Loucy (cell line): ENCODE results near the gene GABBR1.
A peak's percentile ranks its signal among the peaks of the same experiment; 100 is the strongest.

Source experiments
- H2AFZ ChIP-seq: fragments of 200-600 bp; sonication (generic); 2 replicates; pipeline ENCODE4 v1.6.0; 2016; ENCODE audit warnings: antibody characterized with exemption, mild to moderate bottlenecking, low read length, moderate library complexity
- H3F3A ChIP-seq: fragments of 200-600 bp; 2 replicates; pipeline ENCODE4 v1.6.0; 2016; ENCODE audit warnings: antibody characterized with exemption, low read depth, mild to moderate bottlenecking
- H3K27me3 ChIP-seq: fragments of 200-600 bp; sonication (generic); 2 replicates; pipeline ENCODE4 v1.6.1; 2014; ENCODE audit warnings: low read length, mild to moderate bottlenecking; ENCODE audit not compliant: insufficient read depth, poor library complexity, severe bottlenecking
- H3K36me3 ChIP-seq: fragments of 200-600 bp; sonication (generic); 2 replicates; pipeline ENCODE4 v1.6.1; 2016; ENCODE audit warnings: low read length; ENCODE audit not compliant: insufficient read depth
- H3K4me1 ChIP-seq: fragments of 200-600 bp; sonication (generic); 2 replicates; pipeline ENCODE4 v1.5.1; 2014; ENCODE audit warnings: low read length, mild to moderate bottlenecking; ENCODE audit not compliant: insufficient read depth, poor library complexity, severe bottlenecking
- H3K4me2 ChIP-seq: fragments of 200-600 bp; sonication (generic); 2 replicates; pipeline ENCODE4 v1.6.0; 2014; ENCODE audit warnings: antibody characterized with exemption, low read length, low read depth, mild to moderate bottlenecking; ENCODE audit not compliant: poor library complexity, severe bottlenecking
- H3K4me3 ChIP-seq: fragments of 200-600 bp; sonication (generic); 2 replicates; pipeline ENCODE4 v1.5.1; 2014; ENCODE audit warnings: low read length, mild to moderate bottlenecking, mixed read lengths; ENCODE audit not compliant: poor library complexity, severe bottlenecking
- H3K79me2 ChIP-seq: fragments of 200-600 bp; sonication (generic); 2 replicates; pipeline ENCODE4 v1.6.1; 2014; ENCODE audit warnings: low read length; ENCODE audit not compliant: insufficient read depth
- H3K9ac ChIP-seq: fragments of 200-600 bp; sonication (generic); 2 replicates; pipeline ENCODE4 v1.6.0; 2014; ENCODE audit warnings: mild to moderate bottlenecking, low read depth, low read length, moderate library complexity; ENCODE audit not compliant: poor library complexity, severe bottlenecking
- H3K9me2 ChIP-seq: fragments of 200-600 bp; sonication (generic); replicated peaks from 2 replicates; pipeline ENCODE4 v1.6.1; 2016; ENCODE audit warnings: low read depth, low read length, mixed read lengths
- H3K9me3 ChIP-seq: fragments of 200-600 bp; sonication (generic); 2 replicates; pipeline ENCODE4 v1.6.1; 2014; ENCODE audit warnings: mild to moderate bottlenecking, antibody characterized with exemption, low read length, low read depth; ENCODE audit not compliant: insufficient read depth
- H4K20me1 ChIP-seq: fragments of 200-600 bp; sonication (generic); 2 replicates; pipeline ENCODE4 v1.6.0; 2014; ENCODE audit warnings: antibody characterized with exemption, low read length, mild to moderate bottlenecking; ENCODE audit not compliant: insufficient read depth, poor library complexity, severe bottlenecking
- CTCF ChIP-seq: fragments of 200-600 bp; sonication (generic); conservative IDR thresholded peaks from 2 replicates; pipeline ENCODE4 v1.5.1; 2014; ENCODE audit warnings: mild to moderate bottlenecking, antibody characterized with exemption, low read length
- EZH2phosphoT487 ChIP-seq: fragments of 200-600 bp; IDR thresholded peaks from 2 replicates; pipeline ENCODE4 v1.6.1; 2018; ENCODE audit warnings: antibody characterized with exemption, mild to moderate bottlenecking, moderate library complexity, borderline replicate concordance

Gene GABBR1

DNA sequence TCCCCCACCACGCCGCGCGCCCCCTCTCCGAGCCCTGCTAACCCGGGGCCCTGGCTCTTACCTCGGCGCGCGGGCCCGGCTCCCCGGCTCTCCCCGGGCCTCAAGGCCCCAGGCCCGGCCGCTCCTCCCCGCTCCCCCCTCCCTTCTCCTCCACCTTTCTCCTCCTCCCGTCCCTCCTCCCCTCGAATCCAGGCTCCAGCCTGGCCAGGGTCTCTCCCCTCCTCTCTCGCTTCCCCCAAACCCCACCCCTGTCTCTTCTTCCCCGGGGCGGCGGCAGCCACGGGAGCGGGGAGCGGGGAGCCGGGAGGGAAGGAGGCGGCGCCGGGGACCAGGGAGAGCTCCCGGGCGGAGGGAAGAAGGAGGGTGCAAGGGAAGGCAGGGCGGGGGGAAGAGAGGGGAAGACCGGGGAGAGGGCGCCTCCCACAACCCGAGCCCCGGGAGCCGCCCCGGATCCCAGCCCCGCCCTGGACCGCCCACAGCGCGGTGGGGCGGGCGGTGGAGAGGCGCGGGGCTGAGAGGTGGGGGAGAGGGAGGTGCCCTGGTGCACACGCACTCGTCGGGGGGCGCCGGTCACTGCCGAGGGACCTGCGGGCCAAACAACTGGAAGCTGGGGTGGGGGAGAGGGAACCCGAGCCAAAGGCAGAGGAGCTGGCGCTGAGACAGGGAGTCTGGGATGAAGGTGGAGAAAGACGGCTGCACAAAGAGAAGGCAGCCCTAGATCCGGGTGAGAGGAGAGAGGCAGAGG lies at the start of gene GABBR1:
GABBR1 (minus strand) TSS at position 395 of the 745 bp plus-strand sequence. CDS start 798 bp downstream, outside the sequence.
- H3K9me2 ChIP-seq = no peaks in the 10 kb centered on the region
- peak within 1 kb of the TSS; percentile 80 for H3K4me2 ChIP-seq
- H3K9me3 ChIP-seq = no peaks in the 10 kb centered on the region
- H3K9ac ChIP-seq = peak within 1 kb of the TSS; percentile 68
- H3K79me2 ChIP-seq = no peaks in the 10 kb centered on the region
- TF ChIP-seq CTCF (no peak), EZH2phosphoT487 (no peak)
- no peaks in the 10 kb centered on the region for H3K27me3 ChIP-seq
- no peaks in the 10 kb centered on the region for H4K20me1 ChIP-seq
- peak within 1 kb of the TSS; percentile 81 for H3K4me3 ChIP-seq
- H2AFZ ChIP-seq = peak within 1 kb of the TSS; percentile 98
- H3K4me1 ChIP-seq = peaks cover 25% of the 10 kb centered on the region
- no peaks in the 10 kb centered on the region for H3K36me3 ChIP-seq
- H3F3A ChIP-seq = no peaks in the 10 kb centered on the region

GRCh38 chr6:29681811-29682210 lies 48.8 kb upstream of the GABBR1 start:
- Histone ChIP-seq H2AFZ (no peak overlapping the region), H3K79me2 (no peaks in the 10 kb centered on the region), H3K4me3 (no peak overlapping the region), H3K9me2 (no peaks in the 10 kb centered on the region), H3K9ac (no peak overlapping the region), H3K27me3 (no peaks in the 10 kb centered on the region), H3K4me1 (peaks cover 8% of the 10 kb centered on the region), H3K4me2 (no peak overlapping the region), H3K9me3 (no peaks in the 10 kb centered on the region), H3K36me3 (no peaks in the 10 kb centered on the region), H4K20me1 (no peaks in the 10 kb centered on the region), H3F3A (no peaks in the 10 kb centered on the region)
- TF ChIP-seq CTCF = no peak
- TF ChIP-seq EZH2phosphoT487 = no peak

- Histone ChIP-seq H3K9ac (no peak within 1 kb of the TSS), H3K9me2 (no peaks in the 10 kb centered on the region), H4K20me1 (no peaks in the 10 kb centered on the region), H3K79me2 (no peaks in the 10 kb centered on the region), H3F3A (no peaks in the 10 kb centered on the region), H3K36me3 (no peaks in the 10 kb centered on the region), H3K4me1 (peaks cover 12% of the 10 kb centered on the region), H3K4me2 (no peak within 1 kb of the TSS), H3K4me3 (no peak within 1 kb of the TSS), H3K9me3 (no peaks in the 10 kb centered on the region), H3K27me3 (no peaks in the 10 kb centered on the region), H2AFZ (no peak within 1 kb of the TSS)
- TF ChIP-seq CTCF = no peak
- no peak for TF ChIP-seq EZH2phosphoT487
Measured at GRCh38 chr6:29680904-29681303, 47.9 kb upstream of the GABBR1 start, which contains the start of gene ZFP57. TSS of gene ZFP57 (minus strand) at chr6:29681152. CDS start at chr6:29677003, 4,149 bp downstream.
